HK-2 (cell line): ENCODE data around the gene CLEC16A.

Source experiments
- DNase-seq: peaks from one replicate; pipeline ENCODE4 v3.0.0-alpha.2; 2018; ENCODE audit not compliant: unreplicated experiment

CLEC16A gene

DNA sequence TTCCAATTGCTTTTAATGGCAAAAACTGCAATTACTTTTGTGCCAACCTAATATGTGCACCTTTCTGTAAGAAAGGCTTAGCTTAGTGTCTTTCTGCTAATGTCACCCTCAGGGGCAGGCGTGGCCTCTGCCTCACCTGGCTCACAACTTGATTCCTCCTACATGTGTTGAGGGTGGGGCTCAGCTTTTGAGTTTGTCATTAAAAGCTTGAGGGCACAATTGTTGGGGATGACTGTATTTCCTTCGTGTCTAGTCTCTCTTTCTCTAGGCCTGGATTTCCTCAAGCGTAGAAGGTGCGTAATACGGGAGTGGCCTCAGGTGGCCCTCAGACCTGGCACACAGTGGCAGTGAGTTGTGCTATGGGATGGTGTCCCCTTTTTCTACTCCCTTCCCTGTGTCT is 94.4 kb downstream of the CLEC16A start:
- no peak for DNase-seq

DNA sequence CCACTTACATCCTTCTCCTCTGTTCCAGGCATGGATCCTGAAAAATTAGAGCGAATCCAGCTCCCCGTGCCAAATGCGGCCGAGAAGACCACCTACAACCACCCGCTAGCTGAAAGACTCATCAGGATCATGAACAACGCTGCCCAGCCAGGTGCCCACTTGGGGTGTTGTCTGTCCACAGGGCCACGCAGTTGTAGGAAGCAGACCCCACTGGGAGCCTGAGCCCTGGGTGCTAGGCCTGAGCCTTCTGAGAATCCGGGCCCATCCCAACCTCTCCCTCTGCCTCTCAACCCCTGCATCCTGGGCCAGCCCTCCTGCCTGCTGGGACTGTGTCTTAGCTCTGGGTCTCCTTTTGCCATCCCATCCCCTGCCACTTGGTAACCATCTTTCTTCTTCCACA is 95.4 kb downstream of the CLEC16A start:
- no peak for DNase-seq

DNA sequence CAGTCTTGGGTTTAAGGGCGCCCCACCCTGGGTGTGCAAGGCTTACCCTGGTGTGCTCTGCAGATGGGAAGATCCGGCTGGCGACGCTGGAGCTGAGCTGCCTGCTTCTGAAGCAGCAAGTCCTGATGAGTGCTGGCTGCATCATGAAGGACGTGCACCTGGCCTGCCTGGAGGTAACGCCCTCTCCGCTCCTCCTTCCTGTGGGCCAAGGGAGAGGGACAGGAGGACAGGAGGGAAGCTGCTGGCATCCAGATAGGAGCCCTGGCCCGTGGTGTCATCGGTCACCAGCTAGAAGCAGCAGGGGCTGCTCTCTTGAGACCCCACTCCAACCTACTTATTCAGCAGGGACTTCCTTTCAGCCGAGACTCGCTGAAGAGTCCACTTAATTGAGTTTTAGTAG is 97.8 kb downstream of the CLEC16A start:
- DNase-seq = no peak

DNA sequence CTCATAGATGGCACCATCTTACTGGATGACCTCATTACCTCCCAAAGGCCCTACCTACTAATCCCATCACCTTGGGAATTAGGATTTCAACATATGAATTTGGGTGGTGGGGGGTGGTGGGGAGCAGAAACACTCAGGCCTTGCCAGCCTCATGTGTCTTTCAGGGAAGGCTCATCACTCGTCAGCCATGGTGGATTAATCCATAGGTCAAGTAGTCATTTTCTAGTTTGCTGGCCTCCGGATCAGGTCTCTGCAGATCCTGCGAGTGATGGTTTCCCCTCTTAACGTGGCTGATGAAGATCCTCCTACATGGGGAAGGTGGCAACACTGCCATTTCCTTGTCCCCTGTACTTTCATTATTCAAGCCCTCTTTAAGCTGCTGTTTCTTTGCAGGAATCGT is 101.1 kb downstream of the CLEC16A start:
- no peak for DNase-seq

DNA sequence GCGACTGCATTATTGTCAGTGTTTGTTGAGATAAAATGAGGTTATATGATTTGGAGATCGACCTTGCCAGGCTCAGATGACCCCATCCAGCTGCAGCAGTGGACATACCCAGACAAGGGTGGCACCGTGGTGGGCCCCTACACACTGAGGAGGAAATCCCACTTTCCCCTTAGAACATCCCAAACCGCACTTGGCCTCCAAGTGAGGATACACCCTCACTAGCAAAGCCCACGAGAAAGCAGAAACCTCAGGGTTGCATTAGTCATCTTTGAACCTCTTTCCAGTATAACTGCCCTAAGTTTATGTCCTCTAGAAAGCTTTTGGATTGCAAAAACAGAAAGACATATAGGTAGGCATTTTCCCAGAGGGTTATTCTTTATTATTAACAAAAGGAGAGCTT is 101.5 kb downstream of the CLEC16A start:
- DNase-seq = no peak

DNA sequence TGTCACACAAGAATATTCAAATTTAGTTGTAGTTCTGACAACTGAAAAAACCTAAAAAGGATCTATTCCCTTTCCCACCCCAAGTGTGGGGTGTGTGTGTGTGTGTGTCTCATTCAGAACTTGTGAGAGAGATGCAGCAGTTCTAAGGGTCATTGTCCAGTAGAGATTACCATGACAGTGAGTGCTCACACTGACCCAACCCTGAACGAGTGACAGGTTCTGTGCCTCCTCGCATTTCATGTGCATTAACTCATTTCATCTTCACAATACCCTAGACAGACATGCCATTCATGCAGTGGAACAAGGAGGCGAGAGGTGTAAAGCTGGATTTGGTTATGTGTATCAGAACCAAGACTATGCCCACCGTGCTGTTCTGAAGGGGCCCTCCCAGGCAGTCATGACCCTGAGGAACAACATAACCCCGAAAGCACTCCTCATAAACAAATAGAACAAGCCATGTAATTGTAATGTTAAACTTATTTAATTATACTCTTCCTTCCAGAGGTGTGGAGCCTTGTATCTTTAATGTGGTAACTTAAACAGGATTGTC is 102.1 kb downstream of the CLEC16A start:
- no peak for DNase-seq

DNA sequence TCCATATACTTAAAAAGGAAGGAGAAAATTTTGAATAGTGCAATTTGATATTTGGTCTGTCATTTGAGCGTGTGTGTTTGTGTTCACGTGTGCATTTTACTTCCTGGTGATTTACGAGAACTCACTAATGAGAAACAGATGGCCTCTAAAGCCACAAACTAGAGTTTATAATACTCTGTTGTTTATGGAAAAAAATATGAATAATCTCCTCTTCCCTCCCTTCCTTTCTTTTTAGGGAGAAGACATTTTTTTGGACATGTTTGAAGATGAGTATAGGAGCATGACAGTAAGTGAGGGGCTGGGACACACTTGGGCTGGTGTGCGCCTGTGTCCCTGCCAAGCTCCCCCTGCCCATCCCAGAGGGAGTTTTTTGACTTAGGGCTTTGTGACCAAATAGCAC is 102.7 kb downstream of the CLEC16A start:
- DNase-seq = no peak

DNA sequence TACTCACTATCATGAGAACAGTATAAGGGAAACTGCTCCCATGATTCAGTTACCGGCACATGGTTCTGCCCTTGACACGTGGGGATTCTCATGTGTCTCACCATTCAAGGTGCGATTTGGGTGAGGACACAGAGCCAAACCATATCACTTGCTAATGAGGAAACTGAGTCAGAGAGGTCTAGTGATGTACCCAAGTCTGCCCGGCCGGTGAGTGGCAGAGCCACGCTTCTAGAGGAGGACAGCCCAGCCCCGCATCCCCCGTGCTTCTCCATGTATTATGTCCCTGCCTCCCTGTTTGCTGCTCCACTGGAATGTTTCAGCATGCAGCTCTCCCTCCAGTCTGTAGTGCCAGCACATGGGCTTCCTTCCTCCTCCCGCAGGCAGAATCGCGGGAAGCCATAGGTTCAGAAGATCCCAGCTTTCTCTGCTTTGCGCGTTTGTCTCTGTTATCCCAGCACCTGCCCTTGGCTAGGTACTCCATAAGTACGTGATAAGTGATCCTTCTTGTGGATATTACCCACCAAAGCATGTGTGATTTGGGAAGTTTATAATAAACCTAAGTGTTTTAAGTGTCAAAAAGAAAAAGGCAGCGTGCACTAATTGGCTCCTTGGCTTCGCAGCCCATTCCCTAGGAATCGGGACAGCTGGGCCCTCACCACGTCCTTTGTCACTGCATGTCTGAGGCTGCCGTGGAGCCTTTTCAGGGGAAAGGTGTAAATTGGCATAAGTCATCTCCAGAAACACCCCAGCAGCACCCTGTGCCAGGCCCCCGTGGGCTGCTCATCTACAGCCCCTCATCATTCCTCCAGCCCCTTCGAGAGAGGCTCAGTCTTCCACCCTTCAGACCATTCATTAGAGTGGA is 103.8 kb downstream of the CLEC16A start:
- no peak for DNase-seq

DNA sequence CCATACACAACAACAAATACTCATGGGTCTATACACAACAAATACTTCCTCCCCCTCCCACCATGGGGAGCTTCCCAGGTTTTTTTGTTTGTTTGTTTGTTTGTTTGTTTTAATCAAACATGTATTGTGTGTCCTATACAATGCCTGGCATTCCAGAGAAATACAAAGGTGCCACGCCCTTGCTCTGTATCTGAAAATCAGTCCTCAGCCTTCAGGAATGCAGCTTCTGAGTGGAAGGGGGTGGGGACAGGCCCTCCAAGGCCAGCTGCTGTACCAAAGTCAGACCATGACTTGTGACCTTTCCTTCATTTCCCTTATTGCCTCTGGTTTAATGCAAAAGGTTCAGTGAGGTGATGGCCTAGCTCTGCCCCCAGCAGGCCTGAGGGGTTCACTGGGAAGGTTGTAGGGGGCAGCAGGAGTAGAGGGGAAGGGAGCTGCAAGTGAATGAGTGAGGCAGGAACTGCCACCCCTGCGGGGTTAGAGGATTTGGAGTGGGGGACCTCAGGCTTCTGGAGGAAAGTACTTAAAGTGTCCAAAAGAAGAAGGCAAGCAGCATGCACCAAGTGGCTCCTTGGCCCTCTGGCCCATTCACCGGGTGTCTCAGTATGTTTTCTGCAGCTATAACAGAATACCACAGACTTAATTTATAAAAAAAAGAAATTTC is 105.2 kb downstream of the CLEC16A start:
- no peak for DNase-seq

DNA sequence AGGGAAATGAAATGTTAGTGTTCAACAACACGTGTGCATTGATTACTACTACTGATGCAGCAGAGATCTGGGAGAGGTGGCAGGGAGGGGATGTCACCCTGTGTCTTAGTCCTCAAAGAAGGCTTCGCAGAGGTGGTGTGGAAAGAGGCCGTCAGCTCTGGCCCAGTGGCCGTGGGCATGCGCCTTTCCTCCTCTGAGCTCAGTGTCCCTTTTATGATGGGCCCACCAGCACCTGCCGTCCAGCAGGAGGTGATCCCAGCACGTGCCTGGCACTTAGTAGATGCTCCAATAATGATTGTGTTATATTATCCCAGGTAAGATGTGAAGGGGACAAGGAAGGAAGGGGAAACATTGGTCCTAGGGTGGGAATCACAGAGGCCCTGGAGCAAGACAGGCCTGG is 106.2 kb downstream of the CLEC16A start:
- DNase-seq = no peak

DNA sequence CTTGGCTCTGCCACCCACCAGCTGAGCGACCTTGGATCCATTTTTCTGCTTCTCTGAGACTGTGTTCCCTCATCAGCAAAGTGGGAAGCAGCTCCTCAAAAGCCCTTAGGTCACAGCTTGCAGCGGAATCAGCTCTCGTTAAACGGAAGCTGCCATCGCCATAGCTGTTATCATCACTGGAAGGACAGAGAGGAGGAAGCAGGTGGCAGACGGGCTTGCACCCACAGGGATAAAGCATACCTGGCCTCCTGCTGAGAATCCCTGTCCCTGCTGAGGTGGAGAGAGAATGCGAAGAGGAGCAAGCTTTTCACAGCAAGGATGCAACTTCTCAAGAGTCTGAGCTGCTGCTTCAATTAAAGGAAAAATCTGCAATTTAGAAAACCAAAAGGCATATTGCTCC is 106.6 kb downstream of the CLEC16A start:
- DNase-seq = no peak

DNA sequence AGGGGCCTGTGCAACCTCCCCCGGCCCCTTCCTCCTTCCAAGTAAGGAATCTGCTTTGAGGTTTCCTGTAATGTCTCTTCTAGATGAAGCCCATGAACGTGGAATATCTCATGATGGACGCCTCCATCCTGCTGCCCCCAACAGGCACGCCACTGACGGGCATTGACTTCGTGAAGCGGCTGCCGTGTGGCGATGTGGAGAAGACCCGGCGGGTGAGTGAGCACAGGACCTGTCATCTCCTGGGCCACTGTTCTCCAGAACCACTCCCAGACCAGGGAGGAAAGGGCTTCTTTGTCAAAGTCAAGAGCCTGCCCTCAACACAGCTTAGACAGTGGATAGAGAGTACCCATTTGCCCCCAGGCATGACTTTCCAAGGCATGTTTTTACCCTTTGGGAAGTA is 107.1 kb downstream of the CLEC16A start:
- no peak for DNase-seq

DNA sequence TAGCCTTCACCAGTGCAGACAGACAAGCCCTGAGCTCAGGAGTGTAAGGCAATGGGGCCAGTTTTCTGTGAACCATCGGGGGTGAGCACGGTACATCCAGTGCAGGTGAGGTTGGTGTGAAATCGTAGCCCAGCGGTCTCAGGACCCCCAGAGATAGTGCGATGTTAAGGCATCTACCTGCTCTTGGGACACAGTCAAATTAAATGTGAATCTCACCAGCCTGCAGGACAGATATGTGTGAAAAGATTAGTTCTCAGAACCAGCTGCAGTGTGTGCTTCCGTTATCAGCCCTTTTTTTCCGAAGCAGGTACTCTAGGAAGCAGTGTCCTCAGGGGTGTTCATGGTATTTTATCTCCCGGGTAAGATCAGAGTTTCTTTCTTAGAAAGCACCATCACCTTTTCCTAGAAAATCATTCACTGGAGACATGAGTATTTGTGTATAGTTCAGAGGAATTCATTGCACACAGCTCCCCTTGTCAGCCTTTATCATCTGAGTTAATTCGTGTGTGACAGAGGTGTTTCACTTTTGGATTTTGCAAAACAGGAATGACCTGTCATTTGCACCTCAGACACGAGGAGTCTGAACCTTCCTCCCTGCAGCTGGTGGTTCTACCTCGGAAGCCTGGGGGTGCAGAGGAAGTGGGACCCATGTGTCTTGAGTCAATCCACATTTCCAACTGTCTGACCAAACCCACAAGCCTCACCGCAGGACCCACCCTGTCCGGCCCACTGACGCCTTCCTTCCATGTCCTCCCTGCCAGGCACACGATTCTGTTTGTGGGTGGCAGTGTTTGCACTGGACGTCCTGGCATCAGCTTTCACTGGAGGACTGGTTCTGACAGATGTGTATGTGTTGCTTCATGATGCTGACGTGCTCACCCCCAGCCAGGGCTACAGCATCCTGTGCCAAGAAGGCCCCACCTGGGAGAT is 107.8 kb downstream of the CLEC16A start:
- DNase-seq = no peak

DNA sequence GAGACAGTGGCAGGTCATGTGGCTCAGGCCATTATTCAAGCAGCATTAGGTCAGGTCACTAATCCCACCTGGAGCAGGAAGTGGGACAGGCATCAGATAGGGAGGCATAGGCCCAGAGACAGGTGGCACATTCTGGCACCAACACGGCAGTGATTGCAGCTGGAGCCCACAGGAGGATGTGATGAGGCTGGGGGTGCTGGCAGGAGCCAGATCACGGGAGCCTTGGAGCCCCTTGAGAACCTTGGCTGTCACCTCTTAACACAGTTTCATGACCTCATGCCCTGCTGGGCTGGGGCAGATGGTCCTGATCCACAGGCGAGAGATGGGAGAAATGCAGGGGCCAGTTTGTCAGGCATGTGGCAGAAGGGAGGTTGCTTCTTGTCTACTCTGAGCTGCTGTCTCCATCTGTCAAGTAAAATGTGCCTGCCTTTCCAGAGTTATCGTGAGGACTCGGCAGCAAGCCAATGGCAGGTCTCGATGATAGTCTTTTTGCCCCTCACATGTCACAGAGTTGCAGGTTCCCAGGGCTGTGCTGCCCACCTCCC is 109.6 kb downstream of the CLEC16A start:
- DNase-seq = no peak

DNA sequence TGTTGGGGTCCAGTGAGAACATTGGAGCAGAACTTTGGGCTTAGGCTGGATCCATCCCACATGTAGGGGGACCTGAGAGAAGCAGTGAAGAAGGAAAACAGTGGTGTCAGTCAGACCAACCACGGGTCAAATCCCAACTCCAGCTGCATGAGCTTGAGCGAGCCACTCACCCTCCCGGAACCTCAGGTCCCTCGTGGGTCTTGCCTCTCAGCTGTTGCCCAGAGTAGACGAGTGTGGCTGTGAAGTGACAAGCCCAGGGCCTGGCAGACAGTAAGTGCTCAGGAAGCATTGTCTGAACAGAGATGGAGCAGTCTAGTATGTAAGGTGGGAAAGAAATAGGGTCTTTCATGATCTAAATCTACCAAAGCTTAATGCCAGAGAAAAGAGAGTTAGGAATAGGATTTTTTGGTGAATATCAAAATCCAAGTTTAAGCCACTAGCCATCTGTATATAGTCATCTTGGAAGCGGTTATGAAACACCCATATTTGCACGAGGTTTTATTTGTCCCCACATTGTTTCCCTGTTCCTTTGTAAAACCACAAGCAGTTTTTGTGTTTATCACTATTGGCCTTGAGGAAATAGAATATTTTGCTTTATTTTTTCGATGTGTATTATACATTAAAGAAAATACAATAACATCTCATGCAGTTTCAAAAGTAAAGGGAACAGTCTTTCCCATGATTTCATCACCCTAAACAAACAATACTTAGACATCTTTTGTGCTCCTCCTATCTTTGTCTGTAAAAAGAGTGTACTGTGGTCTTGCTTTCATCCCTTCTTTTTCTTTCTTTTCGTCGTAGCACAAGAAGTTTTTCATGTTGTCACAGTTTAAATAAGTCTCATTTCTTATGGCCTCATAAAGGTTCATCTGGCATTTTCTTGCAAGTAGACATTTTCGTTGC is 112.0 kb downstream of the CLEC16A start:
- DNase-seq = no peak

DNA sequence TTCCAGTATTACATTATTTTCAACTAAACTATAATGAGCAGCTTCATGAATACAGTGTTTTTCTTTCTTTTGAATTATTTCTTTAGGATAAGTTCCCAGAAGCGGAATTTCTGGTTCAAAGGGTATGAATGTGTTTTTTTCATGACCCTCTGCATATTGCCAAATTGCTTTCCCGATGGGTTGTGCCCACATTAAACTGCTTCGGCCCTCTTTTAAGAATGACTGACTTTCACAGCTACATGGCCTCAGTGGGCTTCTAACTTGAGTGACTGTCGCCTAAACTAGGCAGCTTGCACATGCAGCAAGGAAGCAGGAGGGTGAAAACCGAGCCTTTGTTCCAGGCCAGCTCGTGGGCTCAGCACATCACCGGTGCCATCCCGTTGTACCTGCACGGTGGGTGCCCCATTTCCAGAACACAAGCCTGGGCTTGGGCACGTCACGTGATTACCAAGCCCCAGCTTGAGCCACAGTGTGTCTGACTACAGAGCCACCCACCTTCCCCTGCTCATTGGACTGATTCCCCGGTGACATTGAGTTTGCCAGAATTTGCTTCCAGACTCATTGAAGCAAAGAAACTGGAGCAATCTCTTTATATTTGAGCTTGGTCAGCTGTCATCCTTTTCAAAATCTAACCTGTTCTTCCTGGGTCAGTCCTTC is 112.8 kb downstream of the CLEC16A start:
- DNase-seq = no peak

DNA sequence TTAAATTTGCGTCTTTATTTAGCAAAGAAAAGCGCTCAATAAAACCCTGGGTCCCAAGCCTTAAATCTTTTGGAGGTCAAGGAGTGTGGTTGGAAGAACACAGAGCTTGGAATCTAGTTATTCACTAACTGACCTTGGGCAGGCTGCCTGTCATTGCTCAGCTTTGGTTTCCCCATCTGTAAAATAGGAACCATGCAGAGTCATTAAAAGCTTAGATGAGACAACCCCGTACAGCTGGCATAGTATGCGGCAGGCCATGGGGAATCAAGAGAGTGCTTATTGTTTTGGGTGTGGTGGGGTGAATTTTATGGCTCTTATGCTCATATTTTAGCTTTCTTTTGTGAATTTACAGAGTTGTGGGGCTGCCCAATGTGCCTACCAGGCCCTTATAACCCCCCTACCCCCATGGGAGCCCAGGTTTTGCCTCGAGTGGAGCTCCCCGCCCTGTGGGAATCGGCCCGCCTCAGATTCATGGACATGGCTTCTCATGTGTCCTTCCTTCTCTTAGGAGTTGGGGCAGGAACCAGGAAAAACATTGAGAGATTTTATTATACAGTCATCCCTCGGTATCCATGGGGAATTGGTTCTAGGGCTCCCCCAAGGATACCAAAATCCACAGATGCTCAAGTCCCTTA is 113.5 kb downstream of the CLEC16A start:
- no peak for DNase-seq

DNA sequence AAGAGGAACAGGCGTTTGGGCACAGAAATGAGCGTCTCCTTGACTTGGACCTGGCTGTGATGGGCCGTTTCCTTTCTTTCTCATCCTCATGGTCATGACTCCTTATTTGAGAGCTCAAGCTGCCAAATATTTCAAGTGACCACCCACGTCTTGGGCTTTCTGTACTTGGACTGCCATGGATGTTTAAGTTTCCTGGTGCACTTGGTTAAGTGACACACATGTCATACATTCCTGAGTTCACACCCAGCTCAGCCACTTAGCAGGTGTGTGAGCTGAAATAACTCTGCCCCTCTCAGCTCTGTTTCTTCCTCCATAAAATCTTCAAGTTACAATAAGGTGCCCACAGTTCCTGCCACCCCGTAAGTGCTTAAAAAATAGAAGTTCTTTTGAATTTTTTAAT is 114.5 kb downstream of the CLEC16A start:
- no peak for DNase-seq

DNA sequence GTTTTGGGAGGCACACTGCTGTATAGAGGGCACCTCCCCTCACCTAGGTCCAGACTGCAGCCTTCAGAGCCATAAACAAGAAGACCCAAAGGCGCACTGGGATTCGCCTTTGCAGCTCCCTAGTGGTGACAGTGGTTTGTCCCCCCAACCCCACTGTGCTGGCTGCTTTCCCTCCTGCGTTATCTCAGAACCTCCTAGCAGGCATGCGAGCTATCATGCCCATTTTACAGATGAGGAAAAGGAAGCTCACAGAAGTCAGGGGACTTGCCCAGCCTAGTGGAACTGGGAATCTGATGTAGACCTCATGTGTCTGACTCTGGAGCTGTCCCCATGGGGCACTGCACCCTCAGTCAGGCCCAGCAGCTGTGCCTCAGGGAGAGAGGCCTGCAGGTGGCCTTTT is 115.2 kb downstream of the CLEC16A start:
- no peak for DNase-seq

DNA sequence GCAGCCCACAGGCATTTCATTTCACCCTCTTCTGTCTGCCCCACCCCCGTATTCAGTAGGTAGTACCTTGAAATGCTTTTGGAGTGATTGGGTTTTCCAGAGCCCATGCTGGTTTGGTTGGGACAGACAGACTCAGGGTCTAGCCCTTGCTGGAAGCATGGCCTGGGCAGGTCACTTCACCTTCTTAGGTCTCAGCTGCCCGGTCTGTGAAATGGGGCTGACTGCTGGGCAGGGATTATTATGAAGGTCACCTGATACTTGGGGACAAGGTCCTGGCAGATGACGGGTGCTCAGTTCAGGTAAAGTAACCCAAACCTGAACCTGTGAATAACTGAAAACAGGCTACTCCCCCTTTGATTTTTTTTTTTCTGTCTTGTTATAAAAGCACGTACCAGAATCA is 116.0 kb downstream of the CLEC16A start:
- no peak for DNase-seq
